PC-3 (cell line): ENCODE results near the gene SP100. TPM values are rescaled to one million over a fixed set of nuclear protein-coding genes. Genes with fewer than 3 reads are reported as not detected.

ENCODE experiments used
- ATAC-seq: fragments of 200-7000 bp; cut with Tn5 transposase; 2 replicates; pipeline ENCODE4 v1.9.1; 2020; ENCODE audit warnings: mild to moderate bottlenecking, moderate library complexity
- BruUV-seq: library from RNA; stranded (reverse); fragments of 400-500 nt; replicated peaks from 2 replicates; lab custom pipeline; 2021; lab: Mats Ljungman, UMichigan
- CTCF ChIA-PET: fragments of 300-600 bp; sonication (Branson Sonifier 250); formaldehyde crosslinking; loops from one replicate; lab custom pipeline; 2022; ENCODE audit warnings: antibody characterized with exemption; lab: Charles Lee
- POLR2A ChIA-PET: fragments of 300-600 bp; sonication (Branson Sonifier 250); formaldehyde crosslinking; loops from one replicate; lab custom pipeline; 2022; ENCODE audit warnings: antibody characterized with exemption; ENCODE audit not compliant: unreplicated experiment; lab: Charles Lee
- DNase-seq: peaks from one replicate; pipeline ENCODE4 v3.0.0-alpha.2; 2015
- H2AFZ ChIP-seq: fragments of 300-600 bp; sonication (generic); 2 replicates; pipeline ENCODE4 v1.6.0; 2016; ENCODE audit warnings: antibody characterized with exemption, low read length
- H3F3A ChIP-seq: fragments of 300-600 bp; sonication (generic); one replicate; pipeline ENCODE4 v1.6.0; 2017; ENCODE audit warnings: antibody characterized with exemption, low read length, control low read depth, mild to moderate bottlenecking; ENCODE audit not compliant: unreplicated experiment
- H3K27ac ChIP-seq: fragments of 300-600 bp; sonication (generic); 2 replicates; pipeline ENCODE4 v1.5.1; 2016; ENCODE audit warnings: mild to moderate bottlenecking, low read length
- H3K27me3 ChIP-seq: fragments of 300-600 bp; sonication (generic); 2 replicates; pipeline ENCODE4 v1.6.1; 2016; ENCODE audit warnings: low read length, mixed read lengths
- H3K36me3 ChIP-seq: fragments of 300-600 bp; sonication (generic); 2 replicates; pipeline ENCODE4 v1.6.1; 2016; ENCODE audit warnings: low read depth, mixed run types, low read length, mixed read lengths
- H3K4me1 ChIP-seq: fragments of 300-600 bp; sonication (generic); 2 replicates; pipeline ENCODE4 v1.5.1; 2016; ENCODE audit warnings: low read length; ENCODE audit not compliant: insufficient read depth
- H3K4me2 ChIP-seq: fragments of 300-600 bp; sonication (generic); 2 replicates; pipeline ENCODE4 v1.6.0; 2016; ENCODE audit warnings: low read length
- H3K4me3 ChIP-seq: fragments of 300-600 bp; sonication (generic); 2 replicates; pipeline ENCODE4 v1.5.1; 2016; ENCODE audit warnings: mild to moderate bottlenecking, low read length, mixed read lengths
- H3K79me2 ChIP-seq: fragments of 300-600 bp; sonication (generic); 2 replicates; pipeline ENCODE4 v1.6.1; 2017; ENCODE audit warnings: low read length, mixed read lengths
- H3K9ac ChIP-seq: fragments of 300-600 bp; sonication (generic); 2 replicates; pipeline ENCODE4 v1.6.0; 2016; ENCODE audit warnings: mild to moderate bottlenecking, low read length
- H3K9me2 ChIP-seq: fragments of 300-600 bp; sonication (generic); replicated peaks from 2 replicates; pipeline ENCODE4 v1.6.1; 2016; ENCODE audit warnings: mixed run types, low read length, mixed read lengths
- H3K9me3 ChIP-seq: fragments of 300-600 bp; sonication (generic); 2 replicates; pipeline ENCODE4 v1.6.1; 2016; ENCODE audit warnings: low read length, mixed read lengths
- H4K20me1 ChIP-seq: fragments of 300-600 bp; sonication (generic); 2 replicates; pipeline ENCODE4 v1.6.1; 2016; ENCODE audit warnings: low read length, mixed read lengths
- EZH2 ChIP-seq: fragments of 300-600 bp; sonication (generic); IDR thresholded peaks from one replicate; pipeline ENCODE4 v1.6.1; 2017; ENCODE audit warnings: antibody characterized with exemption, mild to moderate bottlenecking, low read length; ENCODE audit not compliant: unreplicated experiment
- EZH2phosphoT487 ChIP-seq: fragments of 300-600 bp; sonication (generic); IDR thresholded peaks from 2 replicates; pipeline ENCODE4 v1.6.1; 2018; ENCODE audit warnings: mild to moderate bottlenecking, antibody characterized with exemption, low read length, borderline replicate concordance
- intact Hi-C: fragments of 100-400 bp; cut with micrococcal nuclease; formaldehyde crosslinking; loops from 2 replicates; pipeline ENCODE4 v1.9.0; 2023
- total RNA-seq: library from RNA; depleted of rRNA; stranded (reverse); fragments of >200 nt; gene quantifications from 2 replicates; pipeline ENCODE4 v1.2.3, GENCODE V29; 2014
- TF ChIP-seq, protein P1 (sequence below): fragments of 300-600 bp; sonication (generic); conservative IDR thresholded peaks from 2 replicates; pipeline ENCODE4 v1.5.1; 2017; ENCODE audit warnings: antibody characterized with exemption, low read depth, mild to moderate bottlenecking, low read length

Gene SP100
- total RNA-seq, 1 experiment from 2014 or later = 49.8 TPM

- H4K20me1 ChIP-seq = no peaks in the 10 kb centered on the region
- DNase-seq = peak; percentile 13
- no peak overlapping the region for H3K4me2 ChIP-seq
- peaks cover 7% of the 10 kb centered on the region; the same call in 1 of the 2 replicates for H3K4me1 ChIP-seq
- POLR2A ChIA-PET = interaction anchor here (0.6 to 0.7 kb wide), 2 partner anchors 12 to 188 kb away, joined by 3 read pairs; no protein-coding TSS in a partner anchor
- CTCF ChIA-PET = interaction anchor here (0.6 kb wide), 1 partner anchor 241 kb away, joined by 3 read pairs; no protein-coding TSS in a partner anchor
- no peaks in the 10 kb centered on the region for H3K27me3 ChIP-seq
- H3K27ac ChIP-seq = no peak overlapping the region
- TF ChIP-seq, protein P1, sequence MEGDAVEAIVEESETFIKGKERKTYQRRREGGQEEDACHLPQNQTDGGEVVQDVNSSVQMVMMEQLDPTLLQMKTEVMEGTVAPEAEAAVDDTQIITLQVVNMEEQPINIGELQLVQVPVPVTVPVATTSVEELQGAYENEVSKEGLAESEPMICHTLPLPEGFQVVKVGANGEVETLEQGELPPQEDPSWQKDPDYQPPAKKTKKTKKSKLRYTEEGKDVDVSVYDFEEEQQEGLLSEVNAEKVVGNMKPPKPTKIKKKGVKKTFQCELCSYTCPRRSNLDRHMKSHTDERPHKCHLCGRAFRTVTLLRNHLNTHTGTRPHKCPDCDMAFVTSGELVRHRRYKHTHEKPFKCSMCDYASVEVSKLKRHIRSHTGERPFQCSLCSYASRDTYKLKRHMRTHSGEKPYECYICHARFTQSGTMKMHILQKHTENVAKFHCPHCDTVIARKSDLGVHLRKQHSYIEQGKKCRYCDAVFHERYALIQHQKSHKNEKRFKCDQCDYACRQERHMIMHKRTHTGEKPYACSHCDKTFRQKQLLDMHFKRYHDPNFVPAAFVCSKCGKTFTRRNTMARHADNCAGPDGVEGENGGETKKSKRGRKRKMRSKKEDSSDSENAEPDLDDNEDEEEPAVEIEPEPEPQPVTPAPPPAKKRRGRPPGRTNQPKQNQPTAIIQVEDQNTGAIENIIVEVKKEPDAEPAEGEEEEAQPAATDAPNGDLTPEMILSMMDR = no peak
- TF ChIP-seq EZH2 (no peak), EZH2phosphoT487 (no peak)
- H3F3A ChIP-seq = no peaks in the 10 kb centered on the region
- intact Hi-C loops = no loop called here
- no peak overlapping the region for H3K4me3 ChIP-seq
- H2AFZ ChIP-seq = no peak overlapping the region
- no TSS peak for BruUV-seq
- H3K36me3 ChIP-seq = no peaks in the 10 kb centered on the region
- H3K9me3 ChIP-seq = no peaks in the 10 kb centered on the region
- H3K79me2 ChIP-seq = no peaks in the 10 kb centered on the region
- peak; percentile 94 for ATAC-seq
- H3K9ac ChIP-seq = no peak overlapping the region
- H3K9me2 ChIP-seq = no peaks in the 10 kb centered on the region
Observed at GRCh38 chr2:230557065-230557464, 141.1 kb downstream of the SP100 start.

GRCh38 chr2:230564805-230565779, 149.1 kb downstream of the SP100 start:
- no peaks in the 10 kb centered on the region for H3F3A ChIP-seq
- ChIA-PET CTCF (no interaction called here), POLR2A (no interaction called here)
- 0 out of 2 replicates have a peak, but pooled peaks cover 4% of the 10 kb centered on the region for H3K4me1 ChIP-seq
- DNase-seq = peak; percentile 68
- no TSS peak for BruUV-seq
- H2AFZ ChIP-seq = no peak overlapping the region
- no peak overlapping the region for H3K27ac ChIP-seq
- H4K20me1 ChIP-seq = no peaks in the 10 kb centered on the region
- peak overlapping the region; percentile 32; the same call in 1 of the 2 replicates for H3K4me2 ChIP-seq
- H3K9me3 ChIP-seq = no peaks in the 10 kb centered on the region
- no peaks in the 10 kb centered on the region for H3K79me2 ChIP-seq
- no peaks in the 10 kb centered on the region for H3K27me3 ChIP-seq
- TF ChIP-seq EZH2phosphoT487 = no peak
- no peak for TF ChIP-seq EZH2
- TF ChIP-seq, protein P1 = no peak
- intact Hi-C loops = no loop called here
- H3K36me3 ChIP-seq = no peaks in the 10 kb centered on the region
- no peaks in the 10 kb centered on the region for H3K9me2 ChIP-seq
- H3K4me3 ChIP-seq = no peak overlapping the region
- peak; percentile 76 for ATAC-seq
- H3K9ac ChIP-seq = no peak overlapping the region

DNA sequence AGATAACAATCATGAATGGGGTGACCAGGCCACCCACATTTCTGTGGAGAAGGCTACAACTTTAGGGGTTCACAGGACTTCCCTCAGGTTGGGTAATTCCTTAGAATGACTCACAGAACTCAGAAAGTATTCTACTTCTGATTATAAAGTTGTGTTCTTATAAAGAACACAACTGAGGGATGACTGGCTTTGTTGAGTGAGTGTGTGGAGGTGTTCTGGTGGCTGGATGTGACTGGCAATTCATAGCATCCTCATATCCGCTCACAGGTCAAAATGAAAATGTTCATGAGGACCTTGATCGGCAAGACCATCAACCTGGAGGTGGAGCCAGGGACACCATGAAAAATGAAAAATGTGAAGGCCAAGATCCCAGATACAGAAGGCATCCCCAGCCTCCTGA, 153.3 kb downstream of the SP100 start:
- DNase-seq (no peak), ATAC-seq (no peak)
- no peaks in the 10 kb centered on the region for H3K27me3 ChIP-seq
- no TSS peak for BruUV-seq
- no peak overlapping the region for H2AFZ ChIP-seq
- H3K4me3 ChIP-seq = no peak overlapping the region
- H3K4me2 ChIP-seq = no peak overlapping the region
- H3K9me2 ChIP-seq = no peaks in the 10 kb centered on the region
- ChIA-PET CTCF (no interaction called here), POLR2A (no interaction called here)
- no peaks in the 10 kb centered on the region for H4K20me1 ChIP-seq
- no peaks in the 10 kb centered on the region for H3K79me2 ChIP-seq
- H3K27ac ChIP-seq = no peak overlapping the region
- H3F3A ChIP-seq = no peaks in the 10 kb centered on the region
- H3K4me1 ChIP-seq = 0 out of 2 replicates have a peak, but pooled peaks cover 4% of the 10 kb centered on the region
- H3K36me3 ChIP-seq = no peaks in the 10 kb centered on the region
- H3K9me3 ChIP-seq = no peaks in the 10 kb centered on the region
- TF ChIP-seq, protein P1 = no peak
- no peak for TF ChIP-seq EZH2phosphoT487
- no peak for TF ChIP-seq EZH2
- intact Hi-C loops = no loop called here
- no peak overlapping the region for H3K9ac ChIP-seq
